Memory B cell (primary cell): ENCODE data around the gene SHISA4.

Experiments used
- ATAC-seq: fragments of 150-1000 bp; cut with Tn5 transposase; 2 replicates; pipeline ENCODE4 v1.10.0; 2021; ENCODE audit warnings: low read depth, mild to moderate bottlenecking, moderate library complexity
- DNase-seq, 2 donors: peaks; one replicate each; pipeline ENCODE4 v3.0.0; 2022; ENCODE audit warnings: low spot score in 2 of 2
- H3K27ac Mint-ChIP-seq: one replicate; pipeline ENCODE4 v1.8.0; 2022; ENCODE audit warnings: mild to moderate bottlenecking, moderate library complexity, mixed read lengths
- H3K27me3 Mint-ChIP-seq: one replicate; pipeline ENCODE4 v1.8.0; 2022; ENCODE audit warnings: mixed read lengths
- H3K36me3 Mint-ChIP-seq: one replicate; pipeline ENCODE4 v1.8.0; 2022; ENCODE audit warnings: mild to moderate bottlenecking, mixed read lengths
- H3K4me1 Mint-ChIP-seq: one replicate; pipeline ENCODE4 v1.8.0; 2022; ENCODE audit warnings: mixed read lengths
- H3K4me3 Mint-ChIP-seq: one replicate; pipeline ENCODE4 v1.8.0; 2022; ENCODE audit warnings: mild to moderate bottlenecking, moderate library complexity, mixed read lengths
- H3K9me3 Mint-ChIP-seq: one replicate; pipeline ENCODE4 v1.8.0; 2022; ENCODE audit warnings: mixed read lengths

The SHISA4 gene

GRCh38 chr1:201916649-201917249, 28.1 kb downstream of the SHISA4 start:
- H3K9me3 Mint-ChIP-seq = no peaks in the 10 kb centered on the region
- no peak overlapping the region for H3K4me3 Mint-ChIP-seq
- no peak for ATAC-seq
- no peaks in the 10 kb centered on the region for H3K36me3 Mint-ChIP-seq
- H3K27me3 Mint-ChIP-seq = peaks cover 20% of the 10 kb centered on the region
- H3K27ac Mint-ChIP-seq = no peak overlapping the region
- no peaks in the 10 kb centered on the region for H3K4me1 Mint-ChIP-seq
- DNase-seq = no peak

- no peaks in the 10 kb centered on the region for H3K36me3 Mint-ChIP-seq
- ATAC-seq (no peak), DNase-seq (no peak)
- H3K4me1 Mint-ChIP-seq = no peaks in the 10 kb centered on the region
- peaks cover 22% of the 10 kb centered on the region for H3K27me3 Mint-ChIP-seq
- H3K27ac Mint-ChIP-seq = no peak overlapping the region
- H3K4me3 Mint-ChIP-seq = no peak overlapping the region
- H3K9me3 Mint-ChIP-seq = no peaks in the 10 kb centered on the region
Measured at GRCh38 chr1:201917362-201918033, 28.8 kb downstream of the SHISA4 start.

- no peak overlapping the region for H3K4me3 Mint-ChIP-seq
- no peak overlapping the region for H3K27ac Mint-ChIP-seq
- DNase-seq = no peak
- no peaks in the 10 kb centered on the region for H3K9me3 Mint-ChIP-seq
- no peak for ATAC-seq
- H3K27me3 Mint-ChIP-seq = peaks cover 22% of the 10 kb centered on the region
- H3K36me3 Mint-ChIP-seq = no peaks in the 10 kb centered on the region
- no peaks in the 10 kb centered on the region for H3K4me1 Mint-ChIP-seq
Measured at GRCh38 chr1:201918343-201918742, 29.6 kb downstream of the SHISA4 start.

DNA sequence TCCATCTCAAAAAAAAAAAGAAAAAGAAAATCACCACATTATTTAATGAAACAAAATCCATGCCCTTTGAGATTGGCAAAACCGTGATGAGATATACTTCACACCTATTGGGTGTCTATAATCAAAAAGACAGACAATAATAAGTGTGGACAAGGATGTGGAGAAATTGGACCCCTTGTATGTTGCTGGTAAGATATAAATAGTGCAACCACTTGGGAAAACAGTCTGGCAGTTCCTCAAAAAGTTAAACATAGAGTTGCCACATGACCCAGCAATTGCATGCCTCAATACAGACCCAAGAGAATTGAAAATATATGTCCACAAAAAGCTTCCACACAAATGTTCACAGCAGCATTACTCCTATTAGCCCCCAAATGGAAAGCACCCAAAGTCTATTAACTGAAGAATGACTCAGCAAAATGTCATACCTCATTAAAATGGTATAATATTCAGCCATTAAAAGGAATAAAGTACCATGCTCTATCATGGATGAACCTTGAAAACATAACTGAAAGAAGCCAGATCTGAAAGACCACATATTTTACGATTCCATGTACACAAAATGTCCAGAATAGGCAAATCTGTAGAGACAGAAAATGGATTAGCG, 33.4 kb downstream of the SHISA4 start:
- Mint-ChIP-seq H3K4me1 (no peaks in the 10 kb centered on the region), H3K27ac (no peak overlapping the region), H3K36me3 (no peaks in the 10 kb centered on the region), H3K4me3 (no peak overlapping the region), H3K9me3 (peaks cover 2% of the 10 kb centered on the region), H3K27me3 (peaks cover 14% of the 10 kb centered on the region)
- DNase-seq (no peak), ATAC-seq (no peak)

DNA sequence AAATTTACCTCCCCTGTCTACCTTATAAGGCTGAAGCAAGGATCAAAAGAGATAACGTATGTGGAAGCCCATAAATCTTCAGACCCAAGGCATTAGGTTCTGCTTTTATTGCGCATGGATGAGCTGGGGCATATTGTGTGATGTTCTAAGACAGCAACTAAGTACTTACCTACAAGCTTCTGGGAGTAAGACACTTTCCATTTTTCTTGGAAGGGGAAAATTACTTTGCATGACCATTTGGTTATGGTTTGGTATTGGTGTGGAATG, 36.5 kb downstream of the SHISA4 start:
- no peaks in the 10 kb centered on the region for H3K36me3 Mint-ChIP-seq
- no peak overlapping the region for H3K4me3 Mint-ChIP-seq
- ATAC-seq = no peak
- no peaks in the 10 kb centered on the region for H3K4me1 Mint-ChIP-seq
- H3K27ac Mint-ChIP-seq = no peak overlapping the region
- H3K27me3 Mint-ChIP-seq = peaks cover 10% of the 10 kb centered on the region
- peaks cover 2% of the 10 kb centered on the region for H3K9me3 Mint-ChIP-seq
- DNase-seq = no peak

DNA sequence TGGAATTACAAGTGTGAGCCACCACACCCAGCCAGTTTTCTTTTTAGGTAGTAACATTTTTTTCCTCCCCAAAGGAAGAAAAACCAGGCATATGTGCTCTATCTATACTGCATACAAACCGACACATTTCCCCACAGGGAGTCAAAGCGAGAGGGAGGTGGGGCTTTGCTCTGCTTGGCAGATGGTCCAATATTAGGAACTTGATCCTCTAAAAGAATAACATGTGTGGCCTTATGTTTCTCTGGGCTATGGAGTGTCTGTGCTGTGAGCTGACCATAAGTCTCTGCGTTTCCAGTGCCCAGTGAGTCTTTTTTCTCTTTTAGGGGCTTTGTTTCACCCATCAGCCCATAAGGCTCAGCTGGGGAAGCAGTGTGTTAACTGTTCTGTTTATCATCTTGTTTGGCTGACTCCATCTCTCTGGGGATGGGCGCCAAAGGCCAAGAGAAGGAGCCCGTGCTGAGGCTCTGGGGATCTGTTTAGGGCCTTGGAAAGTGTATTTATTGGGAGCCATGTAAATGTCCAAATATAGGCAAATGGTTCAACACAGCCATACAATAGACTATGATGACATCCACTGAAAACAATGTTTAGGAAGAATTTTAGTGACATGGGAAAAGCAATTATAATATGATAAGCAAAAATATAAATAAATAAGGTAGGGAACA, 37.4 kb downstream of the SHISA4 start:
- Mint-ChIP-seq H3K27me3 (peaks cover 7% of the 10 kb centered on the region), H3K9me3 (peaks cover 2% of the 10 kb centered on the region), H3K27ac (no peak overlapping the region), H3K4me3 (no peak overlapping the region), H3K36me3 (no peaks in the 10 kb centered on the region), H3K4me1 (no peaks in the 10 kb centered on the region)
- DNase-seq (no peak), ATAC-seq (no peak)

GRCh38 chr1:201928266-201928665, 39.6 kb downstream of the SHISA4 start:
- ATAC-seq (no peak), DNase-seq (no peak)
- Mint-ChIP-seq H3K4me1 (no peaks in the 10 kb centered on the region), H3K4me3 (no peak overlapping the region), H3K9me3 (peaks cover 2% of the 10 kb centered on the region), H3K36me3 (no peaks in the 10 kb centered on the region), H3K27ac (no peak overlapping the region), H3K27me3 (peaks cover 3% of the 10 kb centered on the region)

GRCh38 chr1:201930137-201930536, 41.4 kb downstream of the SHISA4 start:
- ATAC-seq (no peak), DNase-seq (no peak)
- Mint-ChIP-seq H3K27me3 (peaks cover under 1% of the 10 kb centered on the region), H3K9me3 (no peaks in the 10 kb centered on the region), H3K4me1 (no peaks in the 10 kb centered on the region), H3K4me3 (no peak overlapping the region), H3K27ac (no peak overlapping the region), H3K36me3 (no peaks in the 10 kb centered on the region)

- no peaks in the 10 kb centered on the region for H3K9me3 Mint-ChIP-seq
- no peak overlapping the region for H3K27ac Mint-ChIP-seq
- no peak for ATAC-seq
- H3K27me3 Mint-ChIP-seq = no peaks in the 10 kb centered on the region
- no peaks in the 10 kb centered on the region for H3K4me1 Mint-ChIP-seq
- H3K4me3 Mint-ChIP-seq = no peak overlapping the region
- no peaks in the 10 kb centered on the region for H3K36me3 Mint-ChIP-seq
- no peak for DNase-seq
Measured at GRCh38 chr1:201930803-201931202, 42.1 kb downstream of the SHISA4 start.

GRCh38 chr1:201933840-201934430, 45.2 kb downstream of the SHISA4 start:
- peaks cover 5% of the 10 kb centered on the region for H3K27me3 Mint-ChIP-seq
- no peaks in the 10 kb centered on the region for H3K9me3 Mint-ChIP-seq
- no peak overlapping the region for H3K27ac Mint-ChIP-seq
- DNase-seq = no peak
- H3K36me3 Mint-ChIP-seq = no peaks in the 10 kb centered on the region
- no peak for ATAC-seq
- no peaks in the 10 kb centered on the region for H3K4me1 Mint-ChIP-seq
- H3K4me3 Mint-ChIP-seq = no peak overlapping the region

DNA sequence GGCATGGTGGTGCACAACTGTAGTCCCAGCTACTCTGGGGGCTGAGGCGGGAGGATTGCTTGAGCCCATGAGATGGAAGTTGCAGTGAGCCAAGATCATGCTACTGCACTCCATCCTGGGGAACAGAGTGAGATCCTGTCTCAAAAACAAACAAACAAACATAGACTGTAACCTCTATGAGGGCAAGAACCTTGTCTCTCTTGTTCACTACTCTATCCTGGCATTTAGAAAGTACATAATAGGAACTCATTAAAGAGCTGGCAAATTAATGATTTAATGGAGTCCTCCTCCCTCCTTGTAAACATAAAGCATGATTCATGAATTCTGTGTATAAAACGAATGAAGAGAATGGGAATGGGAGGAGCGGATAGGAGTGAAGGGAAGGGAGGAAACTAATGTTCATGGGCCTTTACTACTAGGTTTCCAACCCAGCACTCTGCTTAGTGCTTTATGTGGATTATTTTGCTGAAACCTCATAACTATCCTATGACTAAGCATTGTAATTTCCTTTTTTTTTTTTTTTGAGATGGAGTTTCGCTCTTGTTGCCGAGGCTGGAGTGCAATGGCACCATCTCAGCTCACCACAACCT, 49.0 kb downstream of the SHISA4 start:
- Mint-ChIP-seq H3K27ac (no peak overlapping the region), H3K36me3 (no peaks in the 10 kb centered on the region), H3K4me3 (no peak overlapping the region), H3K27me3 (peaks cover 8% of the 10 kb centered on the region), H3K4me1 (no peaks in the 10 kb centered on the region), H3K9me3 (no peaks in the 10 kb centered on the region)
- DNase-seq (no peak), ATAC-seq (no peak)

- no peak for ATAC-seq
- H3K9me3 Mint-ChIP-seq = no peaks in the 10 kb centered on the region
- no peak overlapping the region for H3K4me3 Mint-ChIP-seq
- no peaks in the 10 kb centered on the region for H3K4me1 Mint-ChIP-seq
- no peak overlapping the region for H3K27ac Mint-ChIP-seq
- H3K27me3 Mint-ChIP-seq = peaks cover 9% of the 10 kb centered on the region
- H3K36me3 Mint-ChIP-seq = no peaks in the 10 kb centered on the region
- no peak for DNase-seq
Measured at GRCh38 chr1:201938440-201939035, 49.8 kb downstream of the SHISA4 start.

GRCh38 chr1:201939148-201939547, 50.5 kb downstream of the SHISA4 start:
- no peaks in the 10 kb centered on the region for H3K9me3 Mint-ChIP-seq
- H3K4me1 Mint-ChIP-seq = no peaks in the 10 kb centered on the region
- no peaks in the 10 kb centered on the region for H3K36me3 Mint-ChIP-seq
- ATAC-seq (no peak), DNase-seq (no peak)
- H3K4me3 Mint-ChIP-seq = no peak overlapping the region
- no peak overlapping the region for H3K27ac Mint-ChIP-seq
- H3K27me3 Mint-ChIP-seq = peaks cover 13% of the 10 kb centered on the region

GRCh38 chr1:201939574-201939973, 50.9 kb downstream of the SHISA4 start:
- Mint-ChIP-seq H3K27ac (no peak overlapping the region), H3K27me3 (peaks cover 13% of the 10 kb centered on the region), H3K4me3 (no peak overlapping the region), H3K9me3 (no peaks in the 10 kb centered on the region), H3K36me3 (no peaks in the 10 kb centered on the region), H3K4me1 (no peaks in the 10 kb centered on the region)
- DNase-seq (no peak), ATAC-seq (no peak)
